ENCODE results near the gene RPRML. TPM values are rescaled to one million over a fixed set of nuclear protein-coding genes. Genes with fewer than 3 reads are reported as not detected.

The RPRML gene
- total RNA-seq, 1 experiment from 2014 or later, result 0.54 TPM

DNA sequence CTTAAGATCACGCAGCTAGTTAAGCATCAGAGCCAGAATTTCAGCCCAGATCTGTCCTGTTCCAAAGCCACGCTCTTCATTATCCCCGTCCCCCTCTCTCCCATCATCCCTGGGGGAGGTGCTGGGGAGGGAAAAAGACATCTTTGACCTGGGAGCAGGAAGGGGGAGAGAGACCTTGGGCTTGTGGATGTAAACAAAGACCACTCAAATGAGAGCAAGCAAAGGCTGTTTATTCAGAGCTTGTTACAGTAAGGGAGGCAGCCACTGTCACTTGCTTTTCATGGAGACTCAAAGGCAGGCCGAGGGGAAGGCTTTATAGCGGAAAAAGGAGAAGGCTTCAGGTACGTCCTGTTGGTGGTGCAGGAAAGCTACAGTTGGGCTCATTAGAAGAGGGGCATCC is 3.5 kb upstream of the RPRML start:
- no peak overlapping the region for H3K4me3 ChIP-seq (ENCODE audit: low read depth in 2 of 2, low read length in 2 of 2)
- intact Hi-C loops (cut with micrococcal nuclease; ENCODE audit: unreplicated experiment), result no loop called here
- H3K27ac ChIP-seq (ENCODE audit: low read length), result no peak overlapping the region
- DNase-seq (ENCODE audit: low read depth, low spot score) (no peak), ATAC-seq (no peak)
- no TSS peak for BruUV-seq (replicated peaks)
- no peaks in the 10 kb centered on the region for H3K4me1 ChIP-seq (ENCODE audit: control insufficient read depth, insufficient read depth, low read length)
- CTCF ChIA-PET, result no interaction called here
- no peaks in the 10 kb centered on the region for H3K9me3 ChIP-seq (ENCODE audit: control insufficient read depth, insufficient read depth, low read depth, low read length)
- TF ChIP-seq POLR2AphosphoS5 (IDR thresholded peaks at IDR 0.05; ENCODE audit: low read depth, low read length) (no peak), SIN3A (IDR thresholded peaks at IDR 0.05; ENCODE audit: borderline replicate concordance, insufficient read depth, low read depth, low read length) (no peak), TCF7L2 (IDR thresholded peaks at IDR 0.05; ENCODE audit: low read depth, low read length) (no peak), CTCF (IDR thresholded peaks at IDR 0.05) (no peak)
- TF ChIP-seq, protein P1, sequence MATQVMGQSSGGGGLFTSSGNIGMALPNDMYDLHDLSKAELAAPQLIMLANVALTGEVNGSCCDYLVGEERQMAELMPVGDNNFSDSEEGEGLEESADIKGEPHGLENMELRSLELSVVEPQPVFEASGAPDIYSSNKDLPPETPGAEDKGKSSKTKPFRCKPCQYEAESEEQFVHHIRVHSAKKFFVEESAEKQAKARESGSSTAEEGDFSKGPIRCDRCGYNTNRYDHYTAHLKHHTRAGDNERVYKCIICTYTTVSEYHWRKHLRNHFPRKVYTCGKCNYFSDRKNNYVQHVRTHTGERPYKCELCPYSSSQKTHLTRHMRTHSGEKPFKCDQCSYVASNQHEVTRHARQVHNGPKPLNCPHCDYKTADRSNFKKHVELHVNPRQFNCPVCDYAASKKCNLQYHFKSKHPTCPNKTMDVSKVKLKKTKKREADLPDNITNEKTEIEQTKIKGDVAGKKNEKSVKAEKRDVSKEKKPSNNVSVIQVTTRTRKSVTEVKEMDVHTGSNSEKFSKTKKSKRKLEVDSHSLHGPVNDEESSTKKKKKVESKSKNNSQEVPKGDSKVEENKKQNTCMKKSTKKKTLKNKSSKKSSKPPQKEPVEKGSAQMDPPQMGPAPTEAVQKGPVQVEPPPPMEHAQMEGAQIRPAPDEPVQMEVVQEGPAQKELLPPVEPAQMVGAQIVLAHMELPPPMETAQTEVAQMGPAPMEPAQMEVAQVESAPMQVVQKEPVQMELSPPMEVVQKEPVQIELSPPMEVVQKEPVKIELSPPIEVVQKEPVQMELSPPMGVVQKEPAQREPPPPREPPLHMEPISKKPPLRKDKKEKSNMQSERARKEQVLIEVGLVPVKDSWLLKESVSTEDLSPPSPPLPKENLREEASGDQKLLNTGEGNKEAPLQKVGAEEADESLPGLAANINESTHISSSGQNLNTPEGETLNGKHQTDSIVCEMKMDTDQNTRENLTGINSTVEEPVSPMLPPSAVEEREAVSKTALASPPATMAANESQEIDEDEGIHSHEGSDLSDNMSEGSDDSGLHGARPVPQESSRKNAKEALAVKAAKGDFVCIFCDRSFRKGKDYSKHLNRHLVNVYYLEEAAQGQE (IDR thresholded peaks at IDR 0.05; ENCODE audit: insufficient read depth in 1 of 2, low read depth in 2 of 2, low read length in 1 of 2), result no peak
- in situ Hi-C loops (cut with HindIII; ENCODE audit: low pct_unique_long_range_greater_than_20kb, low sequenced_read_pairs), result no loop called here
- no peaks in the 10 kb centered on the region for H3K36me3 ChIP-seq (ENCODE audit: control insufficient read depth, insufficient read depth, low read length)
- POLR2A ChIA-PET, result interaction anchor here (0.5 kb wide), 1 partner anchor 79 kb away, joined by 4 read pairs; no protein-coding TSS in a partner anchor
- H3K27me3 ChIP-seq (ENCODE audit: control insufficient read depth, insufficient read depth, low read length), result peaks cover 2% of the 10 kb centered on the region; the same call in 1 of the 2 replicates

- no peaks in the 10 kb centered on the region for H3K36me3 ChIP-seq (ENCODE audit: control insufficient read depth, insufficient read depth, low read length)
- in situ Hi-C loops (cut with HindIII; ENCODE audit: low pct_unique_long_range_greater_than_20kb, low sequenced_read_pairs) (no loop called here), intact Hi-C loops (cut with micrococcal nuclease; ENCODE audit: unreplicated experiment) (no loop called here)
- ChIA-PET CTCF (no interaction called here), POLR2A (interaction anchor here (0.6 kb wide), 1 partner anchor 80 kb away, joined by 3 read pairs; no protein-coding TSS in a partner anchor)
- H3K27ac ChIP-seq (ENCODE audit: low read length), result no peak overlapping the region
- H3K4me3 ChIP-seq (ENCODE audit: low read depth in 2 of 2, low read length in 2 of 2), result peak overlapping the region; percentile 48
- ATAC-seq (peak; percentile 62), DNase-seq (ENCODE audit: low read depth, low spot score) (no peak)
- peaks cover 2% of the 10 kb centered on the region; the same call in 1 of the 2 replicates for H3K27me3 ChIP-seq (ENCODE audit: control insufficient read depth, insufficient read depth, low read length)
- no peaks in the 10 kb centered on the region; the same call in 1 of the 2 replicates for H3K4me1 ChIP-seq (ENCODE audit: control insufficient read depth, insufficient read depth, low read length)
- H3K9me3 ChIP-seq (ENCODE audit: control insufficient read depth, insufficient read depth, low read depth, low read length), result no peaks in the 10 kb centered on the region
- TF ChIP-seq SIN3A (IDR thresholded peaks at IDR 0.05; ENCODE audit: borderline replicate concordance, insufficient read depth, low read depth, low read length) (no peak), POLR2AphosphoS5 (IDR thresholded peaks at IDR 0.05; ENCODE audit: low read depth, low read length) (no peak), CTCF (IDR thresholded peaks at IDR 0.05) (no peak)
- no TSS peak for BruUV-seq (replicated peaks)
Measured at GRCh38 chr17:46978489-46979146, 435 bp downstream of the RPRML start.

Data from Panc1 (cell line).